Esophagus squamous epithelium (tissue), 4 donors: ENCODE measurements around the gene ELL2.

Experiments
- POLR2A ChIP-seq, 4 donors: fragments of 450-650 bp; IDR thresholded peaks; one replicate each; pipeline ENCODE4 v1.6.1; 2017; ENCODE audit warnings: antibody characterized with exemption in 4 of 4, mild to moderate bottlenecking in 4 of 4, moderate library complexity in 3 of 4
- TF ChIP-seq, protein P1 (sequence below), 6 experiments: fragments of 450-650 bp in 4 of 6; fragments of 200-600 bp in 2 of 6; sonication (generic) in 2 of 6; IDR thresholded peaks; one replicate each; pipeline ENCODE4 v1.5.1; 2016 to 2019; ENCODE audit warnings: antibody characterized with exemption in 6 of 6, mild to moderate bottlenecking in 4 of 6, moderate library complexity in 4 of 6

DNA sequence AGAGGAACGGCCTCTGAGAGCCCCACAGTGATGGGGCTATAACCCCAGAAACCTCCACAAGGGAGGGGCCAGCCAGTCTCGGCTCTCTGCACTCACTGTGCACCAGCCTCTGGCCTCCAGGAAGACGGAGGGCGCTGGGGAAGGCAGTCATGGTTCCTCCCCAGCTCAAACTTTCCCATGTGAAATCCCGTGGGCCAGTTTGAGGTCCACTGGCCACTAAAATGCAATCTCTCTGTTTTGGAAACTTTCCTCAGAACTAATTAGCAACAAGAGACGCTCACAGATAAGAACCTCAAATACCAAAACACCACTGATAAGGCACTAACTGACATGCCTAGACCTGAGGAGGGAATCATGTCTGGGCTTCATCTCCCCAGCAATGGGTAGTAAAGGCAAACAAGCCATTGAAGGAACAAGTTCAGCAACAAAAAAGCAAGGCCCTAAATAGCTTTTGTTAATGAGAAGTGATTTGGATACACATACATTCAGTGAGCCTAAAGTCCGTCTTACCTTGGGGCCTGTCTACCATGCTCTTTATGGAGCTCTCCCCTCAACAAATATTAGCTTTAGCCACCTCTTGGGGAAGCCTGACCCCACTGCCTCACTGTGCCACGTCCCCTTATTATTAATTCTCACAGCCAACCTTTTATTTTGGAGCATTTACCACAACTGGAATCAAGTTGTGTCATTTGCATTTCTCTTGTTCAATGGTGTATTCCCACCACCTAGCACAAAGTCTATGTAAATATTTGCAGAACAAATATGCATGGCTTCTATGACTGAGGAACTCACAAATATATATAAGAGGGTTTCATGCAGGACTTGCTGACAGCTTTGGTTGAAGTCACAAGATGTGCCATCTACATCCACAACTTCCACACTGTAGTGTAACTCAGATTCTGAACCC is 83.0 kb downstream of the ELL2 start:
- TF ChIP-seq, protein P1, sequence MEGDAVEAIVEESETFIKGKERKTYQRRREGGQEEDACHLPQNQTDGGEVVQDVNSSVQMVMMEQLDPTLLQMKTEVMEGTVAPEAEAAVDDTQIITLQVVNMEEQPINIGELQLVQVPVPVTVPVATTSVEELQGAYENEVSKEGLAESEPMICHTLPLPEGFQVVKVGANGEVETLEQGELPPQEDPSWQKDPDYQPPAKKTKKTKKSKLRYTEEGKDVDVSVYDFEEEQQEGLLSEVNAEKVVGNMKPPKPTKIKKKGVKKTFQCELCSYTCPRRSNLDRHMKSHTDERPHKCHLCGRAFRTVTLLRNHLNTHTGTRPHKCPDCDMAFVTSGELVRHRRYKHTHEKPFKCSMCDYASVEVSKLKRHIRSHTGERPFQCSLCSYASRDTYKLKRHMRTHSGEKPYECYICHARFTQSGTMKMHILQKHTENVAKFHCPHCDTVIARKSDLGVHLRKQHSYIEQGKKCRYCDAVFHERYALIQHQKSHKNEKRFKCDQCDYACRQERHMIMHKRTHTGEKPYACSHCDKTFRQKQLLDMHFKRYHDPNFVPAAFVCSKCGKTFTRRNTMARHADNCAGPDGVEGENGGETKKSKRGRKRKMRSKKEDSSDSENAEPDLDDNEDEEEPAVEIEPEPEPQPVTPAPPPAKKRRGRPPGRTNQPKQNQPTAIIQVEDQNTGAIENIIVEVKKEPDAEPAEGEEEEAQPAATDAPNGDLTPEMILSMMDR (IDR thresholded peaks at IDR 0.05), result no peak
- no peak for TF ChIP-seq POLR2A (IDR thresholded peaks at IDR 0.05)
